Stimulated activated CD8-positive, alpha-beta memory T cell treated with anti-CD3 and anti-CD28 coated beads, Interleukin-12 subunit alpha, Interleukin-12 subunit beta, amount 100 ng/mL, for 1 hour (primary cell): Measurements from ENCODE around the gene DOCK1.

Source experiments
- DNase-seq: peaks from one replicate; pipeline ENCODE4 v3.0.0-alpha.2; 2020; ENCODE audit warnings: low read depth

The DOCK1 gene

GRCh38 chr10:127039435-127039834 is 134.2 kb downstream of the DOCK1 start:
- no peak for DNase-seq

DNA sequence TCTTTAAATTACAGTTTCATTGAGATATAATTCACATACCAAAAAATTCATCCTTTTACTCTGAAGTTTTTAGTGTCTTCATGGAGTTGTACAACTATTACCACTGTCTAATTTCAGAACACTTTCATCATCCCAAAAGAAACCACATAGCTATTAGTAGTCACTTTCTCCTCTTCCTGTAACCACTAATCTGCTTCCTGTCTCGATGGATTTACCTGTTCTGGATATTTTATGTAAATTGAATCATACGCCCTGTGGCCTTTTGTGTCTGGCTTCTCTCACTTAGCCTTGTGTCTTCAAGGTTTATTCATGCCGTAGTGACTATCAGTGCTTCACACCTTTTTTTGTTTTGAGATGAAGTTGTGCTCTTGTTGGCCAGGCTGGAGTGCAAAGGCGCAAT is 135.5 kb downstream of the DOCK1 start:
- no peak for DNase-seq

- DNase-seq: no peak
Measured at GRCh38 chr10:127041552-127041951, 136.3 kb downstream of the DOCK1 start.

DNA sequence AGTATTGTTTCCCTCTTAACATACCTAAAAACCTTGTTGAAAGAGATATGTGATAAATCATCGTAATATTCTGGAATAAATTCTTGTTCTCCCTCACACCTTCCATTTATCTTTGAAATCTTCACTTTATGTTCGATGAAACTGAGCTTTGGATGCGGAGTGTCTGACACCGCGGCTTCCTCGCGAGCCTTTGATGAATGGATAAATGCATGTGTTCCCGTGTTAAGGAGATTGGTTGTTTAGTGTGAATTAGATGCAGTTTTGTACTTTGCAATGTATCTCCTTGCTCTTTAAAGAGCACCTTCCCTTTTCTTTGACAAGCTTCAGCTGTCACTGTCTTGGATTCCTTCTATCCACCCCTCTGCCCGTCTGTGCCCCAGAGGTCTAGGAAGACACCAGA is 138.1 kb downstream of the DOCK1 start:
- no peak for DNase-seq

DNA sequence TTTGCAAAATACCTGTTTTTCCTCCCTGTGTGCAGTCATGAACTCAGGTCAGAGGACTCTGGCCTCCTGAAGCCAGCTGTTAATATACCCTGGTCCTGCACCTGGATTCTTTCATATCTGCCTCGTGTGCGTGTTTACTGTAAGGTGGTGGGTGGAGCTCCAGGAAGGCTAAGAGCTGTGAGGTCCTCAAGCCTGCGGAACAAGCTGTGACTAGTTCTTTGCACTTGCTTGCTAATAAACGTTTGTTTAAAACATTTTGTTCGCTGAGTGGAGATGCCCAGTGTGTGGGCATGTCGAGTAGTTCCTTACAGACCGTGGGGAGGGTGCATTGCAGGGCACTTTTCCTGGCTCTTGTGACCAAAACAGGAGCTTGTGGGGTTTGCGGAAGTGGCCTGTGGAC is 139.0 kb downstream of the DOCK1 start:
- no peak for DNase-seq

GRCh38 chr10:127046975-127047877 is 142.0 kb downstream of the DOCK1 start:
- no peak for DNase-seq

DNA sequence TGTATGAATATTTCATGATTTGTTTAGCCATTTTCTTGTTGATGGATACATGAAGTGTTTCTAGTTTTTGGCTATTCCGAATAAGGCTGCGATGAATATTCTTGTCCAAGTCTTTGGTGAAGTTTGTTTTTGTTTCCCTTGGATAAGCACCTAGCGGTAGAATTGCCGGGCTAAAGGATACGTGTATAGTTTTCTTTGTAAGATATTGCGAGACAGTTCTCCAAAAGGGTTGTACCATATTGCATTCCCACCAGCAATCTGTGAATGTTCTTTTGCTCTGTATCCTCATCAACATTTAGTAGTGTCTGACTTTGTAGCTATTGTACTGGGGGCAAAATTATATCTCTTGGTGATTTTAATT is 142.6 kb downstream of the DOCK1 start:
- DNase-seq: no peak

- no peak for DNase-seq
Measured at GRCh38 chr10:127048630-127049029, 143.4 kb downstream of the DOCK1 start.

DNA sequence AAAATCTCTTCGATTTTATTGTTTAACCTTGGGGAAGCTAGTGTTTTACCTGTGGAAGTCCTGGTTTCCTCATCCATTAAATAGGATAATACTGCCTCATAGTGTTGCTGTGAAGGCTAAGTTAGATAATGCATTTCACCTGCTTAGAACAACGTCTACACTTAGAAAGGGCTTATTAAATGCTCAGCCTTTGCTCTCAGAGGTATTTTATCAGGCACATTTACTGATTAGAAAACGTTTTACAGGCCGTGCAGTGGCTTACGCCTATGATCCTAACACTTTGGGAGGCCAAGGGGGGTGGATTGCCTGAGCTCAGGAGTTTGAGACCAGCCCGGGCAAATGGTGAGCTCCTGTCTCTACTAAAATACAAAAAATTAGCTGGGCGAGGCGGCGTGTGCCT is 146.8 kb downstream of the DOCK1 start:
- no peak for DNase-seq

GRCh38 chr10:127055263-127055662 is 150.0 kb downstream of the DOCK1 start:
- DNase-seq: no peak

DNA sequence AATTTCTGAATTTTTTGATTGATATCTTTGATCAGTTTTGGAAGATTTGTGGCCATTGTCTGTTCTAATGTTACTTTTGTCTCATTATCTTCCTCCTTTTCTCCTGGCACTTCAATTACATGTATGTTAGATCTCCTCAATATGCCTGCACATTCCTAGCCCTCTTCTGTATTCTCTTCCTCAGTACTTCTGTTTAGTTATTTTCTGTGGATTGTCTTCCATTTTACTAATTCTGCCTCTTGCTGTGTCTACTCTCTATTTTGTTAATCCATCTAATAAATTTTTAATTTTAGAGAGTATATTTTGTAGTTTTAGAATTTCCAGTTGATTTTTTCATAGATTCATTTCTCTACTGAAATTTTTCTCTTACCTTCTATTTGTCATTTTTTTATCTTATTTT is 154.1 kb downstream of the DOCK1 start:
- DNase-seq: no peak

DNA sequence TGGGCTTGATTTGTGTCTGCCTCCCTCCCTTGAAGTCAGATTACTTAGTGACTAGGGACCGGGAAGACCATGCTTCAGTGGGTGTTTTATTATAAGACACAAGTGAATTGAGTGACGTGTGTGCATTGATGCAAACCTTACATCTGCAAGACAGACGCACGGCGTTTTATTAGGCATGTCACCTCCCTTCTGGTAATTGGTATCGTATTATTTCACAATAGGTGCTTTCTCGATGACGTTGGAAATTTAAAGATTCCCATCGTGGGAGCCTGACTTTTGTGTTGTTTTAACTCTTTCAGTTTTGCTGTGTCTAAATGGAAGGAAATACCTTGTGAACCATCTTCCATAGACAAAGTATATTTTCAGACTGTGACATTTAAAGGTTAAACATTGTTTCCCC is 158.5 kb downstream of the DOCK1 start:
- no peak for DNase-seq

DNA sequence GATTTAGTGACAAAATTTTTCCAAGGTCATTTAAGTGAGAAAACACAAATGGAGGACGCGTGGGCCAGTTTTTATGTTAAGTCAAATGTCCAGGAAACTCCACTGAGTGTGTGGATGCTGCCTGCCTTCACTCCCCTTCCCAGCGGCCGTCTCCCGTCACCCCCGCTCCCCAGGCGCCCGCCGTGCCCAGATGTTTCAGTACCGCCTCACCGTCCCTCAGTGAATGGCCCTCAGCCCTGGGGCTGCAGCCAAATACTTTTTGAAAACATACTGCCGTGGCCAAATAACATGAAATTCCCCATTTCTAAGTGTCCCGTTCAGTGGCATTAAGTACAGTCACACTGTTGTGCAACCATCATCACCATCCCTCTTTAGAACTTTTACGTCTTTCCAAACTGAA is 159.2 kb downstream of the DOCK1 start:
- DNase-seq: no peak

- DNase-seq: no peak
Measured at GRCh38 chr10:127067542-127068194, 162.4 kb downstream of the DOCK1 start.

DNA sequence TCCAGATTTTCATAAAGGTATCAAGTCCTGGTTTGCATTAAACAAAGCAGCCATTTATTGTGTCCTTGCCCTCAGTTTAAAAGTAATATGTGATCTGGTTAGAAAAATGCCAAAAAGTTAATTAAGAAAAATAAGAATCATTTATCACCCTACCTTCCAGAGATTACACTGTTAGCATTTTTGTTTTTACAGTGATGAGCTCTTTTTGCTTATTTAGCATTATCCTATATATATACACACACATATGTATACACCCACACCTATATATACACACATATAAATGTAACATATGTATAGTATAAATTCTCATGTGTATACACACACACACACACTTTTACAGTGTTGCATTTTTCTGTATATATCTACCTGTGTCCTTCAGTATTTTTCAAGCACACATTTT is 163.3 kb downstream of the DOCK1 start:
- no peak for DNase-seq

DNA sequence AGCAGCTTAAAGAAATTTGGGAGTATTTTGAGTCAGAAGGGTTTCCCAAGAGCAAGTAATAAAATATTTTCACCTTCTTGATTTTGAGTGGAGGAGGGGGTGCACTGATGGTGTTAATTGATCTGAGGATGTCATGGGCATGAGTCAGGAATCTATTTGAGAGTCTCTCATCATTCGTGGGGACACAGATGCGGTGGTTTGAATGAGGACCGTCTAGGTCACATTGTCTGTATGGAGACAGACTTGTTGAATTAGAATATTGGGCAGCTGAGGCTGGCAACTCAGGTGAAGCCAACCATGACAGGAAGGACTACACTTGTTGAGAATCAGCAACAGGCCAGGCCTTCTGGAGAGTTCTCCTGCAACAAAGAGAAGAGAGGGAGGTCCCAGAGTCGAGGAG is 164.2 kb downstream of the DOCK1 start:
- no peak for DNase-seq

- DNase-seq: no peak
Measured at GRCh38 chr10:127071126-127071525, 165.9 kb downstream of the DOCK1 start.

DNA sequence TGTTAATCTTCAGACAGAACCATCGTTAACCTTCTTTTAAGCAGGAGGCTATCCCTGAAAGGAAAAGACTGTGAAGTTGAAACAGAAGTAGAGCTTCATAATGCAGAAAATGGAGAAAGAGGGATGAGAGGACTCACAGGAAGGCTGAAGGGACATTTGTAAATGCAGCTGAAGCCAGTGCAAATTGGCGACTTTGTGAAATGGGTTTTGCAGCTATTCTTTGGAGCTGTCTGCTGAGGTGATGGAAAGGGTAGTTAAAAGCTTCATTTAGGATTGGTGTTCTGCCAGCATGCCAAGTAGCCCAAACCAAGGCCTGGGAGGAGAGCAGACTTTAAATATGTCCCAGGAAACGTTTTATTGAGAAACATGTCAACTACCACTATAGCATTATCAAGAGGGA is 168.4 kb downstream of the DOCK1 start:
- DNase-seq: no peak

GRCh38 chr10:127079392-127079791 is 174.2 kb downstream of the DOCK1 start:
- no peak for DNase-seq

DNA sequence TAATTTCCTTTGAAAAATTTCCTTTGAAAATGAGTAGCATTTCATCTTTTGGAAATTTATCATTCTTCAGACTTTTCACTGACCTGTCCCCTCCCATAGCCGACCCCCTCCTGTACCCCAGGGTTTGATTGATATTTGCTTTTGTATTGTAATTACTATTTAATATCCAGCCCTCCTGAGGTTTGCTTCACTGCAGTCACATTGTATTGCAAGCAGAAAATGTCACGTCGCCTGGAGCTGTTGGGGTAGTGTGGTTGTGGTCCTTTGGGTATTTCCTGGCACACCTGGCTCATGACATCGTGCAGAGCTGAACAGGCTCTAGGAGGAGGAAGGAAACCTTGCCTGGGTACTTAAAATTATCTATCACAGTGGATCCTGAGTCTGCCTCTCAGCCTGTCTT is 175.1 kb downstream of the DOCK1 start:
- no peak for DNase-seq

GRCh38 chr10:127081851-127082345 is 176.7 kb downstream of the DOCK1 start:
- no peak for DNase-seq

GRCh38 chr10:127082651-127083050 is 177.4 kb downstream of the DOCK1 start:
- DNase-seq: no peak

- DNase-seq: no peak
Measured at GRCh38 chr10:127085957-127086356, 180.7 kb downstream of the DOCK1 start.

- DNase-seq: no peak
Measured at GRCh38 chr10:127088908-127089307, 183.7 kb downstream of the DOCK1 start.
